ENCODE data around the gene MIOS.

MIOS gene

DNA sequence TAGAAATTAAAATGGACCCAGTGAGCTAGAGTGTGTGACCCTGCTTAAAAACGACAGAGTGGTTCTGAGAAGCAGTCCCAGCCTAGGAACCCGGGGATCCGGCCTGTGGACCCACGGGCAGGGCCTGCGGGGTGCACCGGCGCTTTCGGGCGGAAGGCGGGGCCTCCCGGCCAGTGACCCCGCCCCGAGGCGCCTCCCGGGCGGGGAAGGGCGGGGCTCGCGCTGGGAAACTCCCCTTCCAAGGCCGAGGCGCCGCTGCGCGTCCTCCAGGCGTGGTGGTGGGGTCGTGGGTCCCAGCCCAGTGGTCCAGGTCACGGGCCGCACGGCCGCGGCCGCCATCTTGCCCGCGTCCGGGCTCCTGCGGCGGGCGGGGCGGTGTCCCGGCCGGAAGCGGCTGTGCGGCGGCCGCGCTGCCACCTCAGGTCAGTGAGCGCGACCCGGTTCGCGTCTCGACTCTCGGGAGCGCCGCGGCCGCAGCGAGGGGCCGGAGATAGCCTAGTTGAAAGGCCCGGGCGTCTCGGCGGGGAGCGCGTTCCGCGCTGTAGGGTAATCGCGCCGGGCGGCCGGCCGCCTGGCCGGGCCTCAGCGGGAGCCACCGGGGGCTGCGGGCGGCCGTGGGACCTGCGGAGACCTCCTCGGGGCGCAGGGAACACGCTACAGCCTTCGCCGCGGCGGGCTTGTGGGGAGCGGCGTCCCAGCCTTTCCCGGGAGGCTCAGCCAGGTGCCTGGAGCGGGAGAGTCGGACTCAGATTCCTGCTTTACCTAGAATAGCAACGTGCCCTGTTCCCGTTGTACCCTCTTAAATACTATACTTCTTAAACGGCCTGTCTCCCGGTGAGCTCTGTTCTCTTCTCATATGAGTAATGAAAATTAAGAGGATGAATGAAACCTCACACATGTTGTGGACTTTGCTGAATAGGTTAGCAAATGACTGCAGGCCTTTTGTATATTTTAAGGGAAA, at the start of gene MIOS (continued):
- TF ChIP-seq, protein P1, sequence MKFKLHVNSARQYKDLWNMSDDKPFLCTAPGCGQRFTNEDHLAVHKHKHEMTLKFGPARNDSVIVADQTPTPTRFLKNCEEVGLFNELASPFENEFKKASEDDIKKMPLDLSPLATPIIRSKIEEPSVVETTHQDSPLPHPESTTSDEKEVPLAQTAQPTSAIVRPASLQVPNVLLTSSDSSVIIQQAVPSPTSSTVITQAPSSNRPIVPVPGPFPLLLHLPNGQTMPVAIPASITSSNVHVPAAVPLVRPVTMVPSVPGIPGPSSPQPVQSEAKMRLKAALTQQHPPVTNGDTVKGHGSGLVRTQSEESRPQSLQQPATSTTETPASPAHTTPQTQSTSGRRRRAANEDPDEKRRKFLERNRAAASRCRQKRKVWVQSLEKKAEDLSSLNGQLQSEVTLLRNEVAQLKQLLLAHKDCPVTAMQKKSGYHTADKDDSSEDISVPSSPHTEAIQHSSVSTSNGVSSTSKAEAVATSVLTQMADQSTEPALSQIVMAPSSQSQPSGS (tag by site-specific recombination; IDR thresholded peaks at IDR 0.05; ENCODE audit: low read depth): no peak
- TF ChIP-seq, protein P2, sequence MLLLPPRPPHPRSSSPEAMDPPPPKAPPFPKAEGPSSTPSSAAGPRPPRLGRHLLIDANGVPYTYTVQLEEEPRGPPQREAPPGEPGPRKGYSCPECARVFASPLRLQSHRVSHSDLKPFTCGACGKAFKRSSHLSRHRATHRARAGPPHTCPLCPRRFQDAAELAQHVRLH (tag by site-specific recombination; IDR thresholded peaks at IDR 0.05): no peak
- no peak for TF ChIP-seq YY2 (tag by site-specific recombination; IDR thresholded peaks at IDR 0.05)
- TF ChIP-seq ZNF239 (tag by site-specific recombination; IDR thresholded peaks at IDR 0.05): no peak
- no peak for TF ChIP-seq GLI4 (tag by site-specific recombination; IDR thresholded peaks at IDR 0.05)
- TF ChIP-seq ZNF76 (tag by site-specific recombination; IDR thresholded peaks at IDR 0.05; ENCODE audit: borderline replicate concordance, low read depth): no peak
- TF ChIP-seq, protein P3, sequence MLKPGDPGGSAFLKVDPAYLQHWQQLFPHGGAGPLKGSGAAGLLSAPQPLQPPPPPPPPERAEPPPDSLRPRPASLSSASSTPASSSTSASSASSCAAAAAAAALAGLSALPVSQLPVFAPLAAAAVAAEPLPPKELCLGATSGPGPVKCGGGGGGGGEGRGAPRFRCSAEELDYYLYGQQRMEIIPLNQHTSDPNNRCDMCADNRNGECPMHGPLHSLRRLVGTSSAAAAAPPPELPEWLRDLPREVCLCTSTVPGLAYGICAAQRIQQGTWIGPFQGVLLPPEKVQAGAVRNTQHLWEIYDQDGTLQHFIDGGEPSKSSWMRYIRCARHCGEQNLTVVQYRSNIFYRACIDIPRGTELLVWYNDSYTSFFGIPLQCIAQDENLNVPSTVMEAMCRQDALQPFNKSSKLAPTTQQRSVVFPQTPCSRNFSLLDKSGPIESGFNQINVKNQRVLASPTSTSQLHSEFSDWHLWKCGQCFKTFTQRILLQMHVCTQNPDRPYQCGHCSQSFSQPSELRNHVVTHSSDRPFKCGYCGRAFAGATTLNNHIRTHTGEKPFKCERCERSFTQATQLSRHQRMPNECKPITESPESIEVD (tag by site-specific recombination; IDR thresholded peaks at IDR 0.05): no peak
- TF ChIP-seq ZNF426 (tag by site-specific recombination; IDR thresholded peaks at IDR 0.05): no peak
- no peak for TF ChIP-seq ZNF223 (tag by site-specific recombination; IDR thresholded peaks at IDR 0.05)
- TF ChIP-seq TRIM28 (IDR thresholded peaks at IDR 0.05; ENCODE audit: borderline replicate concordance, low read length): no peak
- no peak for TF ChIP-seq EGR2 (tag by site-specific recombination; IDR thresholded peaks at IDR 0.05; ENCODE audit: low read depth)
- TF ChIP-seq ZNF37A (tag by site-specific recombination; IDR thresholded peaks at IDR 0.05): no peak
- TF ChIP-seq ZNF221 (tag by site-specific recombination; IDR thresholded peaks at IDR 0.05; ENCODE audit: borderline replicate concordance): no peak
- no peak for TF ChIP-seq ZBTB17 (tag by site-specific recombination; IDR thresholded peaks at IDR 0.05)
- TF ChIP-seq TCF7L2 (IDR thresholded peaks at IDR 0.05; ENCODE audit: borderline replicate concordance, low read depth, low read length): no peak
- TF ChIP-seq HOXA7 (CRISPR knock-in tag; IDR thresholded peaks at IDR 0.05; ENCODE audit: borderline replicate concordance): no peak
- no peak for TF ChIP-seq ZBTB1 (tag by site-specific recombination; IDR thresholded peaks at IDR 0.05)
- TF ChIP-seq ZNF837 (tag by site-specific recombination; IDR thresholded peaks at IDR 0.05): no peak
- TF ChIP-seq ZSCAN16 (tag by site-specific recombination; IDR thresholded peaks at IDR 0.05): no peak
- TF ChIP-seq, protein P4, sequence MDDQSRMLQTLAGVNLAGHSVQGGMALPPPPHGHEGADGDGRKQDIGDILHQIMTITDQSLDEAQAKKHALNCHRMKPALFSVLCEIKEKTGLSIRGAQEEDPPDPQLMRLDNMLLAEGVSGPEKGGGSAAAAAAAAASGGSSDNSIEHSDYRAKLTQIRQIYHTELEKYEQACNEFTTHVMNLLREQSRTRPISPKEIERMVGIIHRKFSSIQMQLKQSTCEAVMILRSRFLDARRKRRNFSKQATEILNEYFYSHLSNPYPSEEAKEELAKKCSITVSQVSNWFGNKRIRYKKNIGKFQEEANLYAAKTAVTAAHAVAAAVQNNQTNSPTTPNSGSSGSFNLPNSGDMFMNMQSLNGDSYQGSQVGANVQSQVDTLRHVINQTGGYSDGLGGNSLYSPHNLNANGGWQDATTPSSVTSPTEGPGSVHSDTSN (CRISPR knock-in tag; IDR thresholded peaks at IDR 0.05): peak; percentile 79
- no peak for TF ChIP-seq ZNF350 (tag by site-specific recombination; IDR thresholded peaks at IDR 0.05)
- peak; percentile 88 for TF ChIP-seq KLF8 (tag by site-specific recombination; IDR thresholded peaks at IDR 0.05)
- TF ChIP-seq, protein P5, sequence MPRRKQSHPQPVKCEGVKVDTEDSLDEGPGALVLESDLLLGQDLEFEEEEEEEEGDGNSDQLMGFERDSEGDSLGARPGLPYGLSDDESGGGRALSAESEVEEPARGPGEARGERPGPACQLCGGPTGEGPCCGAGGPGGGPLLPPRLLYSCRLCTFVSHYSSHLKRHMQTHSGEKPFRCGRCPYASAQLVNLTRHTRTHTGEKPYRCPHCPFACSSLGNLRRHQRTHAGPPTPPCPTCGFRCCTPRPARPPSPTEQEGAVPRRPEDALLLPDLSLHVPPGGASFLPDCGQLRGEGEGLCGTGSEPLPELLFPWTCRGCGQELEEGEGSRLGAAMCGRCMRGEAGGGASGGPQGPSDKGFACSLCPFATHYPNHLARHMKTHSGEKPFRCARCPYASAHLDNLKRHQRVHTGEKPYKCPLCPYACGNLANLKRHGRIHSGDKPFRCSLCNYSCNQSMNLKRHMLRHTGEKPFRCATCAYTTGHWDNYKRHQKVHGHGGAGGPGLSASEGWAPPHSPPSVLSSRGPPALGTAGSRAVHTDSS (tag by site-specific recombination; IDR thresholded peaks at IDR 0.05): no peak
- no peak for TF ChIP-seq ZNF510 (tag by site-specific recombination; IDR thresholded peaks at IDR 0.05; ENCODE audit: insufficient replicate concordance)
- no peak for TF ChIP-seq ZNF654 (tag by site-specific recombination; IDR thresholded peaks at IDR 0.05; ENCODE audit: low read depth)
- no peak for TF ChIP-seq ZNF776 (tag by site-specific recombination; IDR thresholded peaks at IDR 0.05; ENCODE audit: borderline replicate concordance)
- TF ChIP-seq KLF1 (tag by site-specific recombination; IDR thresholded peaks at IDR 0.05): peak; percentile 77
- no peak; the same call in 1 of the 2 replicates for TF ChIP-seq KLF10 (tag by site-specific recombination; IDR thresholded peaks at IDR 0.05)
- peak; percentile 12 for TF ChIP-seq ZNF600 (tag by site-specific recombination; IDR thresholded peaks at IDR 0.05)
- TF ChIP-seq, protein P6, sequence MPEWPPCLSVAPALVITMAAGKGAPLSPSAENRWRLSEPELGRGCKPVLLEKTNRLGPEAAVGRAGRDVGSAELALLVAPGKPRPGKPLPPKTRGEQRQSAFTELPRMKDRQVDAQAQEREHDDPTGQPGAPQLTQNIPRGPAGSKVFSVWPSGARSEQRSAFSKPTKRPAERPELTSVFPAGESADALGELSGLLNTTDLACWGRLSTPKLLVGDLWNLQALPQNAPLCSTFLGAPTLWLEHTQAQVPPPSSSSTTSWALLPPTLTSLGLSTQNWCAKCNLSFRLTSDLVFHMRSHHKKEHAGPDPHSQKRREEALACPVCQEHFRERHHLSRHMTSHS (tag by site-specific recombination; IDR thresholded peaks at IDR 0.05): no peak
- TF ChIP-seq ZSCAN23 (tag by site-specific recombination; IDR thresholded peaks at IDR 0.05): no peak
- no peak for TF ChIP-seq ZNF174 (tag by site-specific recombination; IDR thresholded peaks at IDR 0.05)
- no peak for TF ChIP-seq SETDB1 (IDR thresholded peaks at IDR 0.05; ENCODE audit: insufficient read length, low read length)
